A549 (cell line): ENCODE data around the gene ZWILCH. TPM values are rescaled to one million over a fixed set of nuclear protein-coding genes. Genes with fewer than 3 reads are reported as not detected.

Experiments used
- ATAC-seq, 2 experiments: fragments of 200-7000 bp in 1 of 2; fragments of >200 bp in 1 of 2; cut with Nextera tagmentation in 1 of 2; cut with Tn5 transposase in 1 of 2; 3 replicates each; pipeline versions ENCODE4 v1.8.0 to v1.9.1; 2018 to 2020; ENCODE audit warnings: mild to moderate bottlenecking in 1 of 2, moderate library complexity in 1 of 2
- CTCF ChIA-PET: fragments of 300-600 bp; sonication (Branson Sonifier 250); formaldehyde crosslinking; extraction: SDS; loops from one replicate; lab custom pipeline; 2021; ENCODE audit warnings: antibody characterized with exemption, inconsistent platforms; lab: Yijun Ruan, JAX
- POLR2A ChIA-PET: fragments of 350-600 bp; formaldehyde crosslinking; extraction: SDS; loops from one replicate; lab custom pipeline; 2021; ENCODE audit warnings: antibody characterized with exemption, inconsistent platforms; lab: Yijun Ruan, JAX
- DNase-seq, 2 experiments: peaks; one replicate each; pipeline versions ENCODE4 v3.0.0 to v3.0.0-alpha.2; 2011 to 2016; ENCODE audit warnings: low read depth in 1 of 2, low spot score in 1 of 2
- FAIRE-seq: peaks from 2 replicates; lab custom pipeline; 2011; peaks lifted over from hg19 to GRCh38; lab: Jason Lieb, UNC
- H3K27ac ChIP-seq, 2 experiments: fragments of >200 bp; sonication (Bioruptor Twin); formaldehyde crosslinking; 3 replicates each; pipeline ENCODE4 v1.5.1; 2016 to 2017
- H3K4me1 ChIP-seq: fragments of >200 bp; sonication (Bioruptor Twin); formaldehyde crosslinking; 3 replicates; pipeline ENCODE4 v1.6.1; 2016
- H3K4me2 ChIP-seq: fragments of >200 bp; sonication (Bioruptor Twin); formaldehyde crosslinking; 3 replicates; pipeline ENCODE4 v1.6.1; 2016
- H3K4me3 ChIP-seq: fragments of >200 bp; sonication (Bioruptor Twin); formaldehyde crosslinking; 3 replicates; pipeline ENCODE4 v1.5.1; 2016
- H3K9me3 ChIP-seq: fragments of >200 bp; sonication (Bioruptor Twin); formaldehyde crosslinking; 3 replicates; pipeline ENCODE4 v1.6.1; 2016
- BHLHE40 ChIP-seq: IDR thresholded peaks from 2 replicates; pipeline ENCODE4 v1.6.1; 2012; ENCODE audit warnings: low read depth, low read length, inconsistent platforms
- CEBPB ChIP-seq, 2 experiments: fragments of >200 bp in 1 of 2; sonication (Bioruptor Twin) in 1 of 2; formaldehyde crosslinking in 1 of 2; IDR thresholded peaks; 2 replicates each; pipeline ENCODE4 v1.6.1; 2012 to 2016
- CHD2 ChIP-seq: fragments of 150-350 bp; IDR thresholded peaks from 2 replicates; pipeline ENCODE4 v1.6.1; 2014; ENCODE audit warnings: low read length; ENCODE audit not compliant: partially characterized antibody
- EHF ChIP-seq: fragments of 250-450 bp; sonication (Bioruptor Pico); IDR thresholded peaks from 2 replicates; pipeline ENCODE4 v1.5.0; 2020; ENCODE audit warnings: mild to moderate bottlenecking
- ESRRA ChIP-seq: fragments of 150-350 bp; IDR thresholded peaks from 2 replicates; pipeline ENCODE4 v1.6.1; 2014; ENCODE audit warnings: mild to moderate bottlenecking, low read length, borderline replicate concordance
- FOSB ChIP-seq: fragments of 250-450 bp; sonication (Bioruptor Pico); IDR thresholded peaks from 2 replicates; pipeline ENCODE4 v1.5.0; 2020; ENCODE audit warnings: mild to moderate bottlenecking, moderate library complexity
- FOSL2 ChIP-seq, 2 experiments: fragments of 450-650 bp in 1 of 2; fragments of >200 bp in 1 of 2; sonication (Bioruptor Twin) in 1 of 2; formaldehyde crosslinking; IDR thresholded peaks; 2 replicates each; pipeline versions ENCODE4 v1.5.0 to v1.6.1; 2016 to 2020; ENCODE audit warnings: mild to moderate bottlenecking in 1 of 2, moderate library complexity in 1 of 2
- GATA3 ChIP-seq: IDR thresholded peaks from 2 replicates; pipeline ENCODE4 v1.6.1; 2012; ENCODE audit warnings: borderline replicate concordance
- HEYL ChIP-seq: fragments of 250-450 bp; sonication (Bioruptor Pico); IDR thresholded peaks from 2 replicates; pipeline ENCODE4 v1.8.0; 2021; ENCODE audit warnings: mild to moderate bottlenecking, moderate library complexity
- HOXB13 ChIP-seq: fragments of 250-450 bp; sonication (Bioruptor Pico); IDR thresholded peaks from 2 replicates; pipeline ENCODE4 v1.5.0; 2020; ENCODE audit warnings: low read depth, mild to moderate bottlenecking, moderate library complexity
- HOXB5 ChIP-seq: fragments of 250-450 bp; sonication (Bioruptor Pico); IDR thresholded peaks from 2 replicates; pipeline ENCODE4 v1.5.0; 2020; ENCODE audit warnings: mild to moderate bottlenecking, moderate library complexity
- JUNB ChIP-seq: fragments of >200 bp; sonication (Bioruptor Twin); formaldehyde crosslinking; IDR thresholded peaks from 2 replicates; pipeline ENCODE4 v1.6.1; 2016
- KDM5A ChIP-seq: fragments of 200-600 bp; sonication (generic); IDR thresholded peaks from 2 replicates; pipeline ENCODE4 v1.6.1; 2016; ENCODE audit warnings: antibody characterized with exemption, mild to moderate bottlenecking
- MAFK ChIP-seq: fragments of 450-650 bp; IDR thresholded peaks from 2 replicates; pipeline ENCODE4 v1.6.1; 2014; ENCODE audit not compliant: partially characterized antibody
- NFE2L2 ChIP-seq: fragments of 150-350 bp; conservative IDR thresholded peaks from 2 replicates; pipeline ENCODE4 v1.6.1; 2014; ENCODE audit warnings: low read length
- NR3C1 ChIP-seq: fragments of >200 bp; sonication (Bioruptor Twin); formaldehyde crosslinking; IDR thresholded peaks from 3 replicates; pipeline ENCODE4 v1.6.1; 2017
- PHF8 ChIP-seq: fragments of 200-600 bp; sonication (generic); IDR thresholded peaks from 2 replicates; pipeline ENCODE4 v1.6.1; 2016; ENCODE audit warnings: low read depth, mild to moderate bottlenecking, antibody characterized with exemption, moderate library complexity, borderline replicate concordance
- RAD21 ChIP-seq, 2 experiments: fragments of >200 bp in 1 of 2; sonication (Bioruptor Twin) in 1 of 2; formaldehyde crosslinking in 1 of 2; IDR thresholded peaks in 1 of 2; conservative IDR thresholded peaks in 1 of 2; 2 replicates in 1 of 2; 3 replicates in 1 of 2; pipeline ENCODE4 v1.6.1; 2012 to 2018; ENCODE audit warnings: inconsistent platforms in 1 of 2
- RARB ChIP-seq: fragments of 250-450 bp; sonication (Bioruptor Pico); IDR thresholded peaks from 2 replicates; pipeline ENCODE4 v1.8.0; 2021; ENCODE audit warnings: mild to moderate bottlenecking, moderate library complexity
- RFX5 ChIP-seq: fragments of 450-650 bp; IDR thresholded peaks from 2 replicates; pipeline ENCODE4 v1.7.1; 2014; ENCODE audit warnings: antibody characterized with exemption, mild to moderate bottlenecking, moderate library complexity
- SMC3 ChIP-seq: fragments of >200 bp; sonication (Bioruptor Twin); formaldehyde crosslinking; IDR thresholded peaks from 3 replicates; pipeline ENCODE4 v1.6.1; 2018; ENCODE audit warnings: inconsistent platforms
- SREBF2 ChIP-seq: fragments of 450-650 bp; IDR thresholded peaks from 2 replicates; pipeline ENCODE4 v1.6.1; 2014; ENCODE audit warnings: mild to moderate bottlenecking, moderate library complexity
- TFCP2L1 ChIP-seq: fragments of 250-450 bp; sonication (Bioruptor Pico); IDR thresholded peaks from 2 replicates; pipeline ENCODE4 v1.5.0; 2021; ENCODE audit warnings: mild to moderate bottlenecking
- ZFP36 ChIP-seq: fragments of 450-650 bp; IDR thresholded peaks from 2 replicates; pipeline ENCODE4 v1.6.1; 2014; ENCODE audit warnings: borderline replicate concordance; ENCODE audit not compliant: partially characterized antibody
- ZNF302 ChIP-seq: fragments of 250-450 bp; sonication (Bioruptor Pico); IDR thresholded peaks from 2 replicates; pipeline ENCODE4 v1.9.0; 2021; ENCODE audit warnings: inconsistent platforms, mild to moderate bottlenecking, moderate library complexity
- WGBS: methylation state at CpG from one replicate; pipeline ENCODE4 v1.1.6; 2017; ENCODE audit errors: missing lambda C conversion rate; 5-methylcytosine and 5-hydroxymethylcytosine counted together
- polyA plus RNA-seq, 4 experiments: library from polyadenylated mRNA; depleted of rRNA in 3 of 4; stranded (reverse); fragments of >200 nt; fragmentation: RNase III in 1 of 4; extraction: RNeasy Plus Mini Kit Qiagen cat#74134 plus additional on column Dnase treatment in 1 of 4; gene quantifications; 2 replicates in 3 of 4; 3 replicates in 1 of 4; pipeline ENCODE4 v1.2.3, GENCODE V29; 2011 to 2017
- TF ChIP-seq, protein P1 (sequence below): fragments of >200 bp; sonication (Bioruptor Twin); formaldehyde crosslinking; IDR thresholded peaks from 3 replicates; pipeline ENCODE4 v1.6.1; 2016
- TF ChIP-seq, protein P2 (sequence below): fragments of 250-450 bp; sonication (Bioruptor Pico); IDR thresholded peaks from 2 replicates; pipeline ENCODE4 v1.5.0; 2021; ENCODE audit warnings: mild to moderate bottlenecking, moderate library complexity, borderline replicate concordance
- TF ChIP-seq, protein P3 (sequence below): fragments of 450-650 bp; IDR thresholded peaks from 2 replicates; pipeline ENCODE4 v1.6.1; 2014; ENCODE audit warnings: antibody characterized with exemption
- TF ChIP-seq, protein P4 (sequence below): fragments of 250-450 bp; sonication (Bioruptor Pico); IDR thresholded peaks from 2 replicates; pipeline ENCODE4 v1.5.0; 2020; ENCODE audit warnings: low read depth, mild to moderate bottlenecking, moderate library complexity

Gene ZWILCH
- polyA plus RNA-seq, 2 of the 4 experiments (the other 2 are of a cell fraction), result 49.4 to 70.9 TPM

DNA sequence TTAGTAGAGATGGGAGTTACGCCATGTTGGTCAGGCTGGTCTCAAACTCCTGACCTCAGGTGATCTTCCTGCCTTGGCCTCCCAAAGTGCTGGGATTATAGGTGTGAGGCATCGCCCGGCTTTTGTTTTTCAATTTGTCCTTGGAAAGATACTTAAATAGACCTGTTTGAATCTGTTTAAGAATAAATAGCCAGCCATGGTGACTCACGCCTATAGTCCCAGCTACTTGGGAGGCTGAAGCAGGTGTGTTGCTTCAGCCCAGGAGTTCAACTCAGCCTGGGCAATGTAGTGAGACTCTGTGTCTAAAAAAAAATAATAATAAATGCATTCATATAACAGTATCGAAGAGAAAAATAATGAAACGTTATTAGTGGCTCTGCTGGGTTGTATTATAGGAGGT is 24.9 kb upstream of the ZWILCH start:
- Histone ChIP-seq H3K4me3 (no peak overlapping the region), H3K4me2 (no peak overlapping the region), H3K27ac (no peak overlapping the region), H3K9me3 (no peaks in the 10 kb centered on the region), H3K4me1 (peaks cover 9% of the 10 kb centered on the region)
- ChIA-PET POLR2A (no interaction called here), CTCF (interaction anchor here (2.0 kb wide), 1 partner anchor 17 kb away, joined by 16 read pairs; the partner anchor contains the start of gene SNAPC5)
- no peak for ATAC-seq
- WGBS, result 89% methylated on average over 6 of the region's 6 CpGs
- TF ChIP-seq PHF8 (no peak), BHLHE40 (no peak), EHF (CRISPR knock-in tag) (no peak)
- FAIRE-seq, result no peak
- DNase-seq, result no peak

DNA sequence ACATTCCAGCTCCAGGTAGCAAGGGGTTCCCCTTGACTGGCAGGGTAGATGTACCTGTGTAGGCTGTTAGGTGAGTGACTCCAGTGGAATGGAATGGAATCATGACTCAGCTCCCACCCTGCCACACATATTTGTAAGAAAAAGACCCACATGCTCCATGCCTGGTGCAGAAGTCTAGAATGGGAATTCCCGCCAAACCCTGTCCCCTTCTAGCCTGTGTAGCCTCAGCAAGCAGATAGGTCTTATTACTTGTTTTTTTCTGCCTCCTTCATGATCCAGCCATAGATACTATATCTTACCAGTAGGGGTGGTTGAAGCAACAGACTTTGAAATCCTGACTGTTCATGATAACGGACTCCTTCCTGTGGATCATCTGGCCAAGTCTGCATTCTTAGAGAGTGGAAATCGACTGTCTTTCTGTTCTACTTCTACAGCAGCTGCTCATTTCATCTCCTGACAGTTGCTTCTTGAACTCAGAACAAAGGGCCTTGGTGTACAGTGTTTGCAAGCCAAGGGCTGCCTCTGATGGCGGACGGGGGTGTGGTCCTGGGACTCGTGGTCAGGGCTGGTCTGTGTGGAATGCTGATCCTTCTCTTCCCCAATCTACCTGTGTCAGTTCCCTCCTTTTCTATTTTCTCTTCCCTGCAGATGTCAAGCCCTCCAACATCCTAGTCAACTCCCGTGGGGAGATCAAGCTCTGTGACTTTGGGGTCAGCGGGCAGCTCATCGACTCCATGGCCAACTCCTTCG is 23.8 kb upstream of the ZWILCH start:
- Histone ChIP-seq H3K4me1 (peaks cover 9% of the 10 kb centered on the region), H3K4me2 (no peak overlapping the region), H3K9me3 (no peaks in the 10 kb centered on the region), H3K27ac (no peak overlapping the region)
- ChIA-PET CTCF (interaction anchor here (0.5 to 2.0 kb wide), 6 partner anchors 11 to 977 kb away, joined by 3 to 16 read pairs (median 4); partner anchors contain the start of gene SNAPC5), POLR2A (no interaction called here)
- no peak for DNase-seq
- 92% methylated on average over 10 of the region's 10 CpGs for WGBS
- ATAC-seq, result peak in 1 of 2 experiments; percentile 19; a peak in 1 of 6 replicates
- TF ChIP-seq EHF (CRISPR knock-in tag), result no peak
- TF ChIP-seq CEBPB (IDR thresholded peaks at IDR 0.05), result no peak
- no peak for TF ChIP-seq SREBF2
- TF ChIP-seq ZFP36, result no peak
- TF ChIP-seq HOXB13 (CRISPR knock-in tag), result no peak
- no peak for TF ChIP-seq FOSB (CRISPR knock-in tag)
- TF ChIP-seq, protein P1, sequence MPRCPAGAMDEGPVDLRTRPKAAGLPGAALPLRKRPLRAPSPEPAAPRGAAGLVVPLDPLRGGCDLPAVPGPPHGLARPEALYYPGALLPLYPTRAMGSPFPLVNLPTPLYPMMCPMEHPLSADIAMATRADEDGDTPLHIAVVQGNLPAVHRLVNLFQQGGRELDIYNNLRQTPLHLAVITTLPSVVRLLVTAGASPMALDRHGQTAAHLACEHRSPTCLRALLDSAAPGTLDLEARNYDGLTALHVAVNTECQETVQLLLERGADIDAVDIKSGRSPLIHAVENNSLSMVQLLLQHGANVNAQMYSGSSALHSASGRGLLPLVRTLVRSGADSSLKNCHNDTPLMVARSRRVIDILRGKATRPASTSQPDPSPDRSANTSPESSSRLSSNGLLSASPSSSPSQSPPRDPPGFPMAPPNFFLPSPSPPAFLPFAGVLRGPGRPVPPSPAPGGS, result no peak
- no peak for TF ChIP-seq GATA3
- TF ChIP-seq NR3C1, result no peak
- TF ChIP-seq MAFK, result no peak
- TF ChIP-seq CHD2, result no peak
- TF ChIP-seq NFE2L2, result no peak
- no peak for TF ChIP-seq RARB (CRISPR knock-in tag)
- TF ChIP-seq, protein P2, sequence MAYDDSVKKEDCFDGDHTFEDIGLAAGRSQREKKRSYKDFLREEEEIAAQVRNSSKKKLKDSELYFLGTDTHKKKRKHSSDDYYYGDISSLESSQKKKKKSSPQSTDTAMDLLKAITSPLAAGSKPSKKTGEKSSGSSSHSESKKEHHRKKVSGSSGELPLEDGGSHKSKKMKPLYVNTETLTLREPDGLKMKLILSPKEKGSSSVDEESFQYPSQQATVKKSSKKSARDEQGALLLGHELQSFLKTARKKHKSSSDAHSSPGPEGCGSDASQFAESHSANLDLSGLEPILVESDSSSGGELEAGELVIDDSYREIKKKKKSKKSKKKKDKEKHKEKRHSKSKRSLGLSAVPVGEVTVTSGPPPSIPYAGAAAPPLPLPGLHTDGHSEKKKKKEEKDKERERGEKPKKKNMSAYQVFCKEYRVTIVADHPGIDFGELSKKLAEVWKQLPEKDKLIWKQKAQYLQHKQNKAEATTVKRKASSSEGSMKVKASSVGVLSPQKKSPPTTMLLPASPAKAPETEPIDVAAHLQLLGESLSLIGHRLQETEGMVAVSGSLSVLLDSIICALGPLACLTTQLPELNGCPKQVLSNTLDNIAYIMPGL, result no peak
- TF ChIP-seq RAD21 (conservative IDR thresholded peaks at IDR 0.05 in 1 of 2, IDR thresholded peaks at IDR 0.05 in 1 of 2), result no peak
- TF ChIP-seq HEYL, result no peak
- TF ChIP-seq, all 56 proteins: peak for 0
- no peak overlapping the region for H3K4me3 ChIP-seq
- FAIRE-seq, result no peak

DNA sequence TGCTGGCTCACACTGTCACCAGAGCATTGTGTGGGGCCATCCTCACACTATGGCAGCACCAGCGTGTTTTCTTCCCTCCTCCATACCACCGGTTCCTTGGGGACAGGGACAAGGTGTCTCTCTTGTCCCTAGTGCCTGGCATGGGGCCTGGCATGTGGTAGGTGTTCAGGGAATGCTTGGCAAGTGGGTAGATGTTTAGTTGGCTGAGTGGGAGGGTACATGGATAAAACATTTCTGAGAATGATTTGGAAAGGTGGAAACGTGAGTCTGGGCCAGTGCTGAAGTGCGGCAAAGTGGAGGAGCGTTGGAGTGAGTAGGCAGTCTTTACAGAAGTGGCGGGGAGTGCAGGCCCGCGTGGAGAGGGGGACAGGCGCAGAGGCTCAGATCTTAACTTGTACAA is 22.6 kb upstream of the ZWILCH start:
- peak overlapping the region; percentile 13; the same call in 1 of the 3 replicates for H3K4me2 ChIP-seq
- POLR2A ChIA-PET, result no interaction called here
- TF ChIP-seq RFX5 (no peak), ZNF302 (CRISPR knock-in tag) (no peak), HOXB13 (CRISPR knock-in tag) (no peak), CEBPB (IDR thresholded peaks at IDR 0.05) (no peak), ESRRA (no peak), MAFK (no peak), JUNB (no peak), SMC3 (no peak), FOSL2 (IDR thresholded peaks at IDR 0.05) (no peak), FOSL2 (CRISPR knock-in tag; IDR thresholded peaks at IDR 0.05) (no peak), ZFP36 (no peak), KDM5A (no peak), TFCP2L1 (CRISPR knock-in tag) (no peak), SREBF2 (no peak), HOXB5 (CRISPR knock-in tag) (no peak)
- TF ChIP-seq, protein P3, sequence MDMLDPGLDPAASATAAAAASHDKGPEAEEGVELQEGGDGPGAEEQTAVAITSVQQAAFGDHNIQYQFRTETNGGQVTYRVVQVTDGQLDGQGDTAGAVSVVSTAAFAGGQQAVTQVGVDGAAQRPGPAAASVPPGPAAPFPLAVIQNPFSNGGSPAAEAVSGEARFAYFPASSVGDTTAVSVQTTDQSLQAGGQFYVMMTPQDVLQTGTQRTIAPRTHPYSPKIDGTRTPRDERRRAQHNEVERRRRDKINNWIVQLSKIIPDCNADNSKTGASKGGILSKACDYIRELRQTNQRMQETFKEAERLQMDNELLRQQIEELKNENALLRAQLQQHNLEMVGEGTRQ, result no peak
- TF ChIP-seq, protein P4, sequence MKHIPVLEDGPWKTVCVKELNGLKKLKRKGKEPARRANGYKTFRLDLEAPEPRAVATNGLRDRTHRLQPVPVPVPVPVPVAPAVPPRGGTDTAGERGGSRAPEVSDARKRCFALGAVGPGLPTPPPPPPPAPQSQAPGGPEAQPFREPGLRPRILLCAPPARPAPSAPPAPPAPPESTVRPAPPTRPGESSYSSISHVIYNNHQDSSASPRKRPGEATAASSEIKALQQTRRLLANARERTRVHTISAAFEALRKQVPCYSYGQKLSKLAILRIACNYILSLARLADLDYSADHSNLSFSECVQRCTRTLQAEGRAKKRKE, result no peak

More for the DNA sequence above, 22.6 kb upstream of the ZWILCH start:
- H3K4me1 ChIP-seq, result peaks cover 9% of the 10 kb centered on the region
- DNase-seq (no peak), ATAC-seq (no peak; a peak in 1 of 6 replicates), FAIRE-seq (no peak)
- no peak overlapping the region for H3K4me3 ChIP-seq
- CTCF ChIA-PET, result interaction anchor here (1.0 to 3.6 kb wide), 4 partner anchors 13 to 77 kb away, joined by 3 to 29 read pairs (median 4); partner anchors contain the start of gene SNAPC5
- WGBS, result 88% methylated on average over 9 of the region's 9 CpGs
- no peaks in the 10 kb centered on the region for H3K9me3 ChIP-seq
- peak overlapping the region in 1 of 2 experiments; percentile 40; a peak in 2 of 6 replicates for H3K27ac ChIP-seq
